Airway epithelial cell (primary cell): ENCODE data around the gene GABARAP. TPM values are rescaled to one million over a fixed set of nuclear protein-coding genes. Genes with fewer than 3 reads are reported as not detected.

Experiments
- total RNA-seq: library from RNA; depleted of rRNA; stranded (reverse); fragments of >200 nt; gene quantifications from 2 replicates; pipeline ENCODE4 v1.2.3, GENCODE V29; 2015

GABARAP gene
- 309 and 347 TPM in 2 replicates for total RNA-seq

GRCh38 chr17:7241783-7242716, at the start of gene GABARAP:
TSS of gene GABARAP (minus strand) at chr17:7242449. CDS start at chr17:7242330, 119 bp downstream.

GRCh38 chr17:7281074-7281952, 39.1 kb upstream of the GABARAP start, which contains the start of gene SLC2A4:
TSS of gene SLC2A4 (plus strand) at chr17:7281718. CDS start at chr17:7281935, 217 bp downstream.

GRCh38 chr17:7262192-7262934, 20.1 kb upstream of the GABARAP start, which contains the start of gene CLDN7:
TSS of gene CLDN7 (minus strand) at chr17:7262478. CDS start at chr17:7262043, 435 bp downstream.

GRCh38 chr17:7252176-7253043, 10.2 kb upstream of the GABARAP start, which contains the start of gene ELP5:
TSS of gene ELP5 (plus strand) at chr17:7252215. CDS start at chr17:7252551, 336 bp downstream.

GRCh38 chr17:7251661-7252175, 9.5 kb upstream of the GABARAP start, which contains the start of gene CTDNEP1:
TSS of gene CTDNEP1 (minus strand) at chr17:7251734. CDS start at chr17:7251296, 438 bp downstream.

GRCh38 chr17:7239091-7240027, 2.9 kb downstream of the GABARAP start, which contains the start of gene PHF23:
TSS of gene PHF23 (minus strand) at chr17:7239457. CDS start at chr17:7239279, 178 bp downstream.

GRCh38 chr17:7234083-7234951, 7.9 kb downstream of the GABARAP start, which contains the start of gene DVL2:
TSS of gene DVL2 (minus strand) at chr17:7234517. CDS start at chr17:7234262, 255 bp downstream.

GRCh38 chr17:7219812-7220592, 22.2 kb downstream of the GABARAP start, which contains the start of the genes ACADVL and DLG4:
TSS of gene ACADVL (plus strand) at chr17:7219938. CDS start at chr17:7219985, 47 bp downstream.
TSS of gene DLG4 (minus strand) at chr17:7219836.

Other genes with a start within 250 kb of the GABARAP start
- gene ALOX12, start 246.4 kb downstream of the GABARAP start, total RNA-seq = 2.5 and 3.1 TPM in 2 replicates
- gene RNASEK, start 229.8 kb downstream of the GABARAP start, total RNA-seq = 139 and 231 TPM in 2 replicates
- not detected in 2 replicates for gene BCL6B, start 219.4 kb downstream of the GABARAP start, total RNA-seq
- gene SLC16A13, start 206.4 kb downstream of the GABARAP start, total RNA-seq = 2.2 and 5.3 TPM in 2 replicates
- 0.35 TPM in 1 of 2 replicates, not detected in the other for gene SLC16A11, start 198.4 kb downstream of the GABARAP start, total RNA-seq
- not detected in 2 replicates for gene CLEC10A, start 162.2 kb downstream of the GABARAP start, total RNA-seq
- not detected in 2 replicates for gene ASGR2, start 127.6 kb downstream of the GABARAP start, total RNA-seq
- gene ASGR1, start 63.1 kb downstream of the GABARAP start, total RNA-seq = 0.21 TPM in 1 of 2 replicates, not detected in the other
- 4.4 and 6.6 TPM in 2 replicates for gene DLG4, start 22.6 kb downstream of the GABARAP start, total RNA-seq
- 364 and 375 TPM in 2 replicates for gene ACADVL, start 22.5 kb downstream of the GABARAP start, total RNA-seq
- gene DVL2, start 7.9 kb downstream of the GABARAP start, total RNA-seq = 44.9 and 52.6 TPM in 2 replicates
- 33.1 and 35.1 TPM in 2 replicates for gene PHF23, start 3.0 kb downstream of the GABARAP start, total RNA-seq
- 21.6 and 47.5 TPM in 2 replicates for gene CTDNEP1, start 9.3 kb upstream of the GABARAP start, total RNA-seq
- gene ELP5, start 9.8 kb upstream of the GABARAP start, total RNA-seq = 38.4 and 42.1 TPM in 2 replicates
- 86.7 and 132 TPM in 2 replicates for gene CLDN7, start 20.0 kb upstream of the GABARAP start, total RNA-seq
- gene SLC2A4, start 39.3 kb upstream of the GABARAP start, total RNA-seq = 0.14 and 0.56 TPM in 2 replicates
- gene YBX2, start 52.2 kb upstream of the GABARAP start, total RNA-seq = 0.51 and 0.63 TPM in 2 replicates
- gene EIF5A, start 65.2 kb upstream of the GABARAP start, total RNA-seq = 554 and 701 TPM in 2 replicates
- 50.8 and 66.1 TPM in 2 replicates for gene GPS2, start 72.9 kb upstream of the GABARAP start, total RNA-seq
- gene NEURL4, start 86.9 kb upstream of the GABARAP start, total RNA-seq = 13.4 and 22.5 TPM in 2 replicates
- gene ACAP1, start 94.1 kb upstream of the GABARAP start, total RNA-seq = 0.42 and 0.78 TPM in 2 replicates
- 48.4 and 61.1 TPM in 2 replicates for gene KCTD11, start 109.7 kb upstream of the GABARAP start, total RNA-seq
- gene TMEM95, start 112.7 kb upstream of the GABARAP start, total RNA-seq = not detected in 2 replicates
- gene TNK1, start 138.6 kb upstream of the GABARAP start, total RNA-seq = 13.0 and 15.8 TPM in 2 replicates
- gene PLSCR3, start 152.1 kb upstream of the GABARAP start, total RNA-seq = 64.6 and 96.0 TPM in 2 replicates
- 117 and 202 TPM in 2 replicates for gene TMEM256, start 161.6 kb upstream of the GABARAP start, total RNA-seq
- 6.0 and 8.9 TPM in 2 replicates for gene NLGN2, start 165.4 kb upstream of the GABARAP start, total RNA-seq
- not detected in 2 replicates for gene SPEM1, start 177.9 kb upstream of the GABARAP start, total RNA-seq
- gene SPEM2, start 183.2 kb upstream of the GABARAP start, total RNA-seq = not detected in 2 replicates
- gene SPEM3, start 186.4 kb upstream of the GABARAP start, total RNA-seq = not detected in 2 replicates
- gene TMEM102, start 193.0 kb upstream of the GABARAP start, total RNA-seq = 29.6 and 33.5 TPM in 2 replicates
- gene FGF11, start 197.1 kb upstream of the GABARAP start, total RNA-seq = 18.3 and 32.1 TPM in 2 replicates
- 10.9 and 11.0 TPM in 2 replicates for gene CHRNB1, start 202.6 kb upstream of the GABARAP start, total RNA-seq
- 29.5 and 46.1 TPM in 2 replicates for gene ZBTB4, start 237.2 kb upstream of the GABARAP start, total RNA-seq
- not detected in 2 replicates for gene SLC35G6, start 239.0 kb upstream of the GABARAP start, total RNA-seq
- 62.4 and 64.9 TPM in 2 replicates for gene POLR2A, start 241.9 kb upstream of the GABARAP start, total RNA-seq